ENCODE results near the gene SLCO1B3. TPM values are rescaled to one million over a fixed set of nuclear protein-coding genes. Genes with fewer than 3 reads are reported as not detected.

SLCO1B3 gene
- total and polyA plus RNA-seq, 10 of the 15 experiments (the other 5 are each of a cell fraction or from before 2014, with no cell fraction given), result 0.04 to 1.2 TPM; not detected in 8

DNA sequence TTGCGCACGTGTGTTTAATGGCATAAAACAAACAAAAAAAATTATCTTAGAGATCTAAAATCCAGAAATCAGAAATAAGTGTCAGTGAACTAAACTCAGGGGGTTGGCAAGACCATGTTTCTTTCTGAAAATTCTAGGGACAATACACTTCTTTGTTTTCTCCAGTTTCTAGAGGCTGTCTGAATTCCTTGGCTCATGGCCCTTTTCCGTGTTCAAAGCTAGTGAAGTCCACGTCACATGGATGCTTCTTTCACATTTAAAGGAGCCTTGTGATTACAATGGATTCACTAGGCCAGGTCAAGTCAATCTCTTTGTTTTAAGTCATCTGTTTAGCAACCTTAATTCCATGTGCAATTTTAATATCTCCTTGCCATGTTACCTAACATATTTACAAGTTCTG lies 22.4 kb downstream of the SLCO1B3 start:
- 36% methylated on average over 4 of the region's 4 CpGs for WGBS (ENCODE audit: insufficient coverage, insufficient replicate concordance, low lambda C conversion rate, missing lambda C conversion rate)
- Histone ChIP-seq H3K9ac (ENCODE audit: control insufficient read depth, insufficient read depth, low read length) (no peak overlapping the region), H3K36me3 (ENCODE audit: control insufficient read depth in 2 of 2, insufficient read depth in 2 of 2, low read length in 1 of 2) (no peaks in the 10 kb centered on the region), H4K20me1 (ENCODE audit: control insufficient read depth, insufficient read depth) (no peaks in the 10 kb centered on the region), H3K9me3 (replicated peaks; ENCODE audit: control insufficient read depth, insufficient read depth, low read length) (no peaks in the 10 kb centered on the region), H3K27me3 (replicated peaks in 1 of 2; ENCODE audit: control insufficient read depth in 2 of 2, insufficient read depth in 2 of 2, low read length in 1 of 2) (no peaks in the 10 kb centered on the region), H2AFZ (ENCODE audit: control insufficient read depth, low read depth, low read length) (no peak overlapping the region), H3K79me2 (ENCODE audit: control insufficient read depth, insufficient read depth, low read length) (no peaks in the 10 kb centered on the region), H3K27ac (ENCODE audit: control insufficient read depth, insufficient read depth) (no peak overlapping the region), H3K4me3 (no peak overlapping the region), H3K4me2 (ENCODE audit: control insufficient read depth, insufficient read depth) (no peak overlapping the region), H3K4me1 (ENCODE audit: control insufficient read depth, insufficient read depth, low read length) (no peaks in the 10 kb centered on the region)
- TF ChIP-seq NR2F1 (conservative IDR thresholded peaks at IDR 0.05) (no peak), RAD21 (IDR thresholded peaks at IDR 0.05; ENCODE audit: insufficient read depth, low read depth, low read length) (no peak), HDAC2 (IDR thresholded peaks at IDR 0.05) (no peak), ZNF622 (IDR thresholded peaks at IDR 0.05) (no peak)
- TF ChIP-seq, protein P1, sequence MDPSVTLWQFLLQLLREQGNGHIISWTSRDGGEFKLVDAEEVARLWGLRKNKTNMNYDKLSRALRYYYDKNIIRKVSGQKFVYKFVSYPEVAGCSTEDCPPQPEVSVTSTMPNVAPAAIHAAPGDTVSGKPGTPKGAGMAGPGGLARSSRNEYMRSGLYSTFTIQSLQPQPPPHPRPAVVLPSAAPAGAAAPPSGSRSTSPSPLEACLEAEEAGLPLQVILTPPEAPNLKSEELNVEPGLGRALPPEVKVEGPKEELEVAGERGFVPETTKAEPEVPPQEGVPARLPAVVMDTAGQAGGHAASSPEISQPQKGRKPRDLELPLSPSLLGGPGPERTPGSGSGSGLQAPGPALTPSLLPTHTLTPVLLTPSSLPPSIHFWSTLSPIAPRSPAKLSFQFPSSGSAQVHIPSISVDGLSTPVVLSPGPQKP (IDR thresholded peaks at IDR 0.05; ENCODE audit: low read depth, low read length), result no peak
- ATAC-seq (no peak), DNase-seq (ENCODE audit: low read depth, low spot score) (no peak), FAIRE-seq (no peak)
- in situ Hi-C loops (cut with MboI), result no loop called here
- SMC1A ChIA-PET (ENCODE audit: uncharacterized antibody, unreplicated experiment), result no interaction called here
- no TSS peak for BruUV-seq (replicated peaks)
- CTCF ChIA-PET, result interaction anchor here (0.6 kb wide), 1 partner anchor 471 kb away, joined by 3 read pairs; no protein-coding TSS in a partner anchor
- RAD21 ChIA-PET (ENCODE audit: unreplicated experiment), result no interaction called here
- intact Hi-C loops (cut with micrococcal nuclease; ENCODE audit: unreplicated experiment), result no loop called here
- POLR2A ChIA-PET, result no interaction called here

DNA sequence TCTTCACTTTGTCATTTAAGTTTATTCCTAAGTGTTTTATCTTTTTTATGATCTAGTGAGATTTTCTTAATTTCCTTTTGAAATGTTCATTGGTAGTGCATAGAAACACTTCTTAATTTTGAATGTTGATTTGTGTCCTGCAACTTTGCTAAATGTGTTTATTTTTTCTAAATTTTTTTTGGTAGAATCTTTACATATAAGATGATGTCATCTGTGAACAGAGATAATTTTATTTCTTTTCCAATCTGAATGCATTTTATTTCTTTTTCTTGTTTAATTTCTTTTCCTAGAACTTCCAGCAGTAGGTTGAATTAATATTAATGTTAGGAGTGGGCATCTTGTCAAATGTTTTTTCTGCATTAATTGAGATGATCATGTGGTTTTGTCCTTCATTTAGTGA lies 42.1 kb downstream of the SLCO1B3 start:
- in situ Hi-C loops (cut with MboI), result no loop called here
- H3K27ac ChIP-seq (ENCODE audit: control insufficient read depth, insufficient read depth), result no peak overlapping the region
- no TSS peak for BruUV-seq (replicated peaks)
- H3K36me3 ChIP-seq (ENCODE audit: control insufficient read depth in 2 of 2, insufficient read depth in 2 of 2, low read length in 1 of 2), result no peaks in the 10 kb centered on the region
- no peak for ATAC-seq
- H3K4me1 ChIP-seq (ENCODE audit: control insufficient read depth, insufficient read depth, low read length), result no peaks in the 10 kb centered on the region
- no peak for DNase-seq (ENCODE audit: low read depth, low spot score)
- no peak overlapping the region for H2AFZ ChIP-seq (ENCODE audit: control insufficient read depth, low read depth, low read length)
- CTCF ChIA-PET, result no interaction called here
- no peak overlapping the region for H3K4me2 ChIP-seq (ENCODE audit: control insufficient read depth, insufficient read depth)
- RAD21 ChIA-PET (ENCODE audit: unreplicated experiment), result no interaction called here
- H3K9me3 ChIP-seq (replicated peaks; ENCODE audit: control insufficient read depth, insufficient read depth, low read length), result no peaks in the 10 kb centered on the region
- no peaks in the 10 kb centered on the region for H3K79me2 ChIP-seq (ENCODE audit: control insufficient read depth, insufficient read depth, low read length)
- no peak overlapping the region for H3K4me3 ChIP-seq
- FAIRE-seq, result no peak
- POLR2A ChIA-PET, result no interaction called here
- H3K27me3 ChIP-seq (replicated peaks in 1 of 2; ENCODE audit: control insufficient read depth in 2 of 2, insufficient read depth in 2 of 2, low read length in 1 of 2), result no peaks in the 10 kb centered on the region
- intact Hi-C loops (cut with micrococcal nuclease; ENCODE audit: unreplicated experiment), result no loop called here
- SMC1A ChIA-PET (ENCODE audit: uncharacterized antibody, unreplicated experiment), result no interaction called here
- H4K20me1 ChIP-seq (ENCODE audit: control insufficient read depth, insufficient read depth), result no peaks in the 10 kb centered on the region
- no peak overlapping the region for H3K9ac ChIP-seq (ENCODE audit: control insufficient read depth, insufficient read depth, low read length)
- TF ChIP-seq EP300 (IDR thresholded peaks at IDR 0.05; ENCODE audit: borderline replicate concordance in 1 of 2, control insufficient read depth in 1 of 2, low read depth in 2 of 2, low read length in 2 of 2) (no peak), E2F4 (IDR thresholded peaks at IDR 0.05; ENCODE audit: low read depth, low read length) (no peak), PRDM15 (CRISPR knock-in tag; IDR thresholded peaks at IDR 0.05) (no peak), YBX1 (IDR thresholded peaks at IDR 0.05) (no peak), BCL3 (IDR thresholded peaks at IDR 0.05; ENCODE audit: borderline replicate concordance, insufficient read depth, low read depth, low read length, poor library complexity, severe bottlenecking) (no peak), EZH2 (IDR thresholded peaks at IDR 0.05; ENCODE audit: borderline replicate concordance, control insufficient read depth, low read depth, low read length) (no peak)

All from GM12878 (cell line).